ENCODE results near the gene PTPRD.
"Not testable (repeated sequence)": the region's sequence is repeated elsewhere in the genome, so short reads cannot be mapped to it uniquely, and the experiment has no call there.

Gene PTPRD

GRCh38 chr9:9097254-9097653 is 1515.5 kb downstream of the PTPRD start:
- not testable (repeated sequence) for DNase-seq

DNA sequence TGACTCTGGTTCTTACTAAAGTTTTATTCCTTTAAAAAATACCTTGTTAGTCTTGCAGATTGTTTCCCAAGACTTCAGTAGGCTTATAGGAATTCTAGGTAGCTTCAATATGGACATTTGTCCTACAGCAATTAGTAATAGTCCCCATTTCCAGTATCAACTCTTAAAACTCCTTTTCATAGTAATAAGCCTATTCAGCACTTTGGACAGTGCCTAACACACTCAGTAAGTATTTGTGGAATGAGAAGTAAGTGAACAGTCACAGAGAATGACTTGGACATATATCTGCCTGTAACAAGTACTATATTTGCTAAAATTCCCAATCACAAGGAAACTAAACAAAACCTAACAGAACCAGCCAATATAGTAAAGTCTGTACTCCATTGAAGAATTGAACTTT is 1521.4 kb downstream of the PTPRD start:
- DNase-seq, result no peak

- DNase-seq, result no peak
These were observed 1533.3 kb downstream of the PTPRD start for GRCh38 chr9:9079473-9079872.

DNA sequence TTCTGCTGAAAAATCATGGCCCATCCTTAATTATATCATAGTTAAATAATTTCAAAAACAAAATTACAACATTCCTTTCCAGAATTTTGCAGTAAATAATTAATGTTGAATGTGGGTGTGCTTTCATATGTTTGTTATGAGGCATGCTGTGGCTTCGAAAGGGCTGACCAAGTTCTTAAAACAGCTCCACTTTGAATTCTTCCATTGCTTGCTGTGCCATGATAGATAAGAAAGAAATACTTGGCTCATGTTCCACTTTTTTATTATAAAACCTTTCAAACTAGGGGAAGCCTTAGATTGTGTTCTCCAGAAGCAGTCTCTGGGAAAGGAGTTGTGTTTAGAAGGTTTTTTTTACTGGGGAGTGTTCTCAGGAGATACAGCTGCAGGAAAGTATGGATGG is 1534.5 kb downstream of the PTPRD start:
- no peak for DNase-seq

GRCh38 chr9:9061627-9062026 is 1551.2 kb downstream of the PTPRD start:
- no peak for DNase-seq

DNA sequence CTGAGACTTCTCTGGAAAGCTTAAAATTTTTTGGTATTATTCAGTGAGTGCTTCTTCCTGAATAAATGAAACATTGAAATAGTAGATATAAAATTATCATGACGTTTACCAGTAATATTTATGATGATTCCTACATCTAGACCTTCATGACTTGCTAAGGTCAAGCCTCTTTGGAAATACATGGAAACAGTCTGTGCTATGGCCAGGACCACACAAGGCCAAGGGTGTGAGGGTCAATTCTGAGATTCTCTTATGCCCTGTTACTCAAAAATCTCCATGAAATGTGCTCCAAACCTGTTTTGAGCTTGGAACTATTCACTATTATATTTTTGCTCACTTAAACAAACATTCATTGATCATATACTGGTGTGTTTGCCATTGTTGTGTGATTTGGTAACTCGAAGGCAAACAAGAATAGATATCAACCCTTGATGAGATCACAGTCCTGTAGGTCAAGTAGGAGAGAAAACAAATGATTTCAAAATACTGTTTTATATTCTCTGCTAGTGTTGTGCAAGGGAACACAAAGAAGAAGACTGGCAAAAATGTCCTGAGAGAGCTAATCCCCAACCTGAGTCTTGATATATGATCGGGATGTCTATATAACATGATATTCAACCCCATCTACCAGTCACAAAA is 1558.3 kb downstream of the PTPRD start:
- DNase-seq, result no peak

- no peak for DNase-seq
These were observed 1567.2 kb downstream of the PTPRD start for GRCh38 chr9:9045572-9045971.

- no peak for DNase-seq
These were observed 1567.7 kb downstream of the PTPRD start for GRCh38 chr9:9045072-9045471.

- not testable (repeated sequence) for DNase-seq
These were observed 1569.0 kb downstream of the PTPRD start for GRCh38 chr9:9043788-9044187.

DNA sequence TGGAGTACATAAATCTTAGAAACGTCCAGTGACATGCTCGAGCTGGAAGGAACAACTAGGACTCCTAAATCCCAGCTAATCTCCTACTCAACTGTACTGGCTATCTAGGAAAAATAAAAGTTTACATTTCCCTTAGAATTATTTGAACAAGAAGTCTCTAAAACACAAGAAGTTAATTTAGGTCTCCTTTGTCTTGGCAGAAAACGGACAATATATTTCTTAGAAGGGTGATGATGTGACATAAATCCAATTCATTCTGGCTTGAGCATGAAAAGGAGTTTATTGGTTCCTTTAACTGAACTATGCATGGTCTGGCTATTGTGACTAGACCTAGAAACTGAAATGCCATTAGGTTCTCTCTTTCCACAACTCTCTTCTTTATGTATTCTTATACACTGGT is 1571.0 kb downstream of the PTPRD start:
- no peak for DNase-seq

DNA sequence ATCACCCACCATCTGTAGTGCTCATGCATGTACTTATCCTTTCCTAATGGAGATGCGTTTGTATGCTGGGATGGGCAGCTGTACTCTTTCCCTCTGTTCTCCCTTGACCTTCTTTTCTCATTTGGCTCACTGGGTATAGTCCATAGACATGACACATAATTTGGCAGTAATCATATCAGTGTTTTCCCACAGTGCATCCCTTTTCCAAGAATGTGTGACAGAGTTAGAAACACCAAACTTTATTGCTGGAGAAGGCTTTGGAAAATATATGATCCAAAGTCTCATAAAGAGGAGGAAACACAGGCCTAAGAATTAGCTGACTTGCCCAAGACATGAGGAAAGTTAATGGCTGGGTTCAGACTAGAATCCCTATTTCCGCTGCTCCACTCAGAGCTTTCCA is 1579.8 kb downstream of the PTPRD start:
- DNase-seq, result no peak

DNA sequence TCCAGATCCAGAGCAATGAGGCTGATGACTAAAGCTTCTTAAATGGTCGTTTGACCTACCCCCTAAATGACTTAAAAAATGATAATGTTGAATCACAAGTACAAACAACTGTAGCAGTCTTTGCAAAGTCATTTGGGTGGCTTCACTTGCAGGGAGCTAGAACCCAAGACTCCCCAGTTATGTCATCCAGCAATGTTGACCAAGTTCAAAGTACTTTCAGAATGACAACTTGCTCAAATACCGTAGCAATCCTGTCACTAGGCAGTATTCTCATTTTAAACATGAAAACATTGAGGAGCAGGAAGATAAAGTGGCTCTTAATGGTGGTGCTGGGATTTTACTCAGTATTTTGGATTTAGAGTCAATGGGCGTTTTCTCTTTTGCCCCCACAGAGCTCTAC is 1596.2 kb downstream of the PTPRD start:
- DNase-seq, result no peak

GRCh38 chr9:9004810-9005209 is 1608.0 kb downstream of the PTPRD start:
- DNase-seq, result no peak

- peak; percentile 43 for DNase-seq
These were observed 1609.8 kb downstream of the PTPRD start for GRCh38 chr9:9002826-9003583.

- no peak for DNase-seq
These were observed 1632.2 kb downstream of the PTPRD start for GRCh38 chr9:8980496-8981013.

GRCh38 chr9:8978334-8978733 is 1634.5 kb downstream of the PTPRD start:
- DNase-seq, result no peak

- DNase-seq, result not testable (repeated sequence)
These were observed 1644.5 kb downstream of the PTPRD start for GRCh38 chr9:8968350-8968749.

- DNase-seq, result peak; percentile 64
These were observed 1648.9 kb downstream of the PTPRD start for GRCh38 chr9:8963885-8964284.

- no peak for DNase-seq
These were observed 1650.7 kb downstream of the PTPRD start for GRCh38 chr9:8962084-8962483.

DNA sequence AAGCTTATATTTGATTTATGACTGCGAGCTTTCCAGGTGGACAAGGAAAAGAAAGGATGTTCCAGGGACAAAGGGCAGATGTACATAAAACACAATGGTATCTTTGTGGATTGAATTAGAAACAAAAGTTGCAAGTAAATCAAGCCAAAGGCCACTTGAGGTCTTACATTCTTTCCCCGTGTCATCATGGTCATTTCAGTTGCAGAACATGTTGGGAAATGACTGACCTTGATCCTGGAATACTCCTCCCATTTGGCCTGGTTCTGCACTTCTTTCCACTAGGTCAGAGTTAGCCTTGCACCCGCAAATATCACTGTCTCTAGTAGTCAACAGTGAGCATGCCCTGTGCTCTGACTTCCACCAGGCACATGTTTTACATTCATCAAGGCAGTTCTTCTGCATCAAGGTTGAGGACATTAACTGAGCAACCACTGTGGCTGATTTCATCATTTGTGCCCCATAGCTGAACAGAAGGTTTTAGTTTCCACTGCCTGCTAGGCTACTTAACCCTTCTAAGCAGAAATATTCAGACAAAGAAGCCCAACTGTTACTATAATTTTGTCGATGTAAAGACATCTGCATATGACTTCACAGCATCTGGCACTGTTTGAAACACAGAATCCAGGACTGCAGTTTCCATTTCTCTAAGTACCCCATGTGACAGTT is 1651.5 kb downstream of the PTPRD start:
- no peak for DNase-seq

- DNase-seq, result no peak
These were observed 1652.5 kb downstream of the PTPRD start for GRCh38 chr9:8960254-8960653.

- no peak for DNase-seq
These were observed 1654.4 kb downstream of the PTPRD start for GRCh38 chr9:8958358-8958757.

- DNase-seq, result no peak
These were observed 1657.5 kb downstream of the PTPRD start for GRCh38 chr9:8955315-8955714.

DNA sequence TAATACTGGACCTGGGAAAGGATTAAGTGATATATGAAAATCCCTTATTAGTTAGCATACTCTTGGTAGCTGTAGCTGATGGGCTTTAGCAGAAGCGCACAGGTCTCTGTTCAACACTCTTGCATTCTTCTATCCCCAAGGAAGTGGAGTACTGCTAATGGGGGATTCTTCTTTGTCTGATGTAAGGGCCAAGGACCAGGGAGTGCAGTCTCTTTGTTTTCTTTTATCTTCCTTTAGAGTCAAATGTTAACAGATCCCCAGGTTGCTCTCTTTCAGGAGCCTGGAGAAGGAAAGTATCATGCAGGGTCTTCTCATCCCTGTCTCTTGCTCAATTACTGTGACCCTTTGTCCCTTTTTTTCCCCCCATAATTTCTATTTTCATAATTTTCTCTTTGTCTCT is 1666.3 kb downstream of the PTPRD start:
- DNase-seq, result no peak

All from NCI-H446 treated with DMSO at 0.1 percent for 48 hours (cell line).